K562 (cell line): Measurements from ENCODE around the gene SCNN1B. TPM values are rescaled to one million over a fixed set of nuclear protein-coding genes. Genes with fewer than 3 reads are reported as not detected.

Experiments
- ATAC-seq: fragments of 200-7000 bp; cut with Tn5 transposase; 3 replicates; pipeline ENCODE4 v1.9.1; 2020; ENCODE audit warnings: moderate library complexity
- BruUV-seq: library from RNA; stranded (reverse); fragments of 400-500 nt; replicated peaks from 2 replicates; lab custom pipeline; 2021; lab: Mats Ljungman, UMichigan
- CTCF ChIA-PET: fragments of 300-600 bp; formaldehyde crosslinking; extraction: SDS; loops from one replicate; lab custom pipeline; 2021; ENCODE audit warnings: low intra/inter-chr PET ratio; lab: Yijun Ruan, JAX
- POLR2A ChIA-PET: fragments of 300-600, 350-650 bp; sonication (Branson Sonifier 250); formaldehyde crosslinking; extraction: SDS; loops from one replicate; lab custom pipeline; 2021; ENCODE audit warnings: antibody characterized with exemption, inconsistent platforms; lab: Yijun Ruan, JAX
- DNase-seq, 4 experiments: peaks; one replicate each; pipeline versions ENCODE4 v3.0.0 to v3.0.0-alpha.2; 2011 to 2018; ENCODE audit warnings: low spot score in 3 of 4, mixed read lengths in 3 of 4; ENCODE audit errors: extremely low read depth in 1 of 4
- FAIRE-seq: peaks from 2 replicates; lab custom pipeline; 2011; peaks lifted over from hg19 to GRCh38; lab: Jason Lieb, UNC
- H2AFZ ChIP-seq: 2 replicates; pipeline ENCODE4 v1.6.0; 2011; ENCODE audit warnings: low read depth, low read length, control low read depth, inconsistent platforms
- H3K27ac ChIP-seq: fragments of 200-600 bp; 3 replicates; pipeline ENCODE4 v1.8.0; 2011; ENCODE audit warnings: low read depth, mild to moderate bottlenecking, control low read depth, inconsistent platforms, low read length, moderate library complexity, mixed read lengths; ENCODE audit errors: extremely low read depth
- H3K27me3 ChIP-seq, 2 experiments: fragments of 300-600 bp in 1 of 2; 2 replicates in 1 of 2; 3 replicates in 1 of 2; pipeline versions ENCODE4 v1.6.0 to v1.8.0; 2011; ENCODE audit warnings: inconsistent platforms in 2 of 2, low read length in 2 of 2, mild to moderate bottlenecking in 1 of 2, mixed read lengths in 1 of 2, moderate library complexity in 1 of 2; ENCODE audit not compliant: control insufficient read depth in 2 of 2, insufficient read depth in 2 of 2
- H3K36me3 ChIP-seq: fragments of 300-600 bp; 3 replicates; pipeline ENCODE4 v1.8.0; 2011; ENCODE audit warnings: mild to moderate bottlenecking, low read length, inconsistent platforms; ENCODE audit not compliant: control insufficient read depth, insufficient read depth
- H3K4me1 ChIP-seq, 2 experiments: fragments of 200-600 bp in 1 of 2; replicated peaks in 1 of 2; 2 replicates in 1 of 2; 3 replicates in 1 of 2; pipeline versions ENCODE4 v1.5.1 to v1.8.0; 2011; ENCODE audit warnings: inconsistent platforms in 2 of 2, low read length in 2 of 2, mild to moderate bottlenecking in 1 of 2, mixed read lengths in 1 of 2, moderate library complexity in 1 of 2; ENCODE audit not compliant: control insufficient read depth in 2 of 2, insufficient read depth in 2 of 2
- H3K4me2 ChIP-seq: 2 replicates; pipeline ENCODE4 v1.6.1; 2011; ENCODE audit warnings: low read length, control low read depth, inconsistent platforms, mixed read lengths; ENCODE audit not compliant: insufficient read depth
- H3K4me3 ChIP-seq: fragments of 200-600 bp; sonication (generic), shearing (Covaris generic); 2 replicates; pipeline ENCODE4 v1.5.1; 2016; ENCODE audit warnings: control low read depth, inconsistent platforms
- H3K79me2 ChIP-seq: fragments of 200-600 bp; 3 replicates; pipeline ENCODE4 v1.8.0; 2011; ENCODE audit warnings: low read length, inconsistent platforms; ENCODE audit not compliant: control insufficient read depth, insufficient read depth
- H3K9ac ChIP-seq, 2 experiments: 2 replicates each; pipeline versions ENCODE4 v1.6.0 to v1.6.1; 2011; ENCODE audit warnings: low read depth in 2 of 2, low read length in 2 of 2, control low read depth in 1 of 2, inconsistent platforms in 1 of 2, mild to moderate bottlenecking in 1 of 2, mixed read lengths in 1 of 2; ENCODE audit not compliant: insufficient read depth in 1 of 2
- H3K9me1 ChIP-seq: one replicate; pipeline ENCODE4 v1.6.0; 2011; ENCODE audit warnings: inconsistent platforms, mild to moderate bottlenecking, low read length, moderate library complexity; ENCODE audit not compliant: control insufficient read depth, insufficient read depth
- H3K9me3 ChIP-seq: replicated peaks from 2 replicates; pipeline ENCODE4 v1.5.1; 2011; ENCODE audit warnings: low read depth, low read length, inconsistent platforms; ENCODE audit not compliant: control insufficient read depth, insufficient read depth
- H4K20me1 ChIP-seq: replicated peaks from 2 replicates; pipeline ENCODE4 v1.6.1; 2011; ENCODE audit warnings: low read length, inconsistent platforms, mixed read lengths; ENCODE audit not compliant: control insufficient read depth, insufficient read depth
- CGGBP1 ChIP-seq: fragments of 250-450 bp; sonication (Bioruptor Pico); IDR thresholded peaks from 2 replicates; pipeline ENCODE4 v1.9.0; 2021; ENCODE audit warnings: mild to moderate bottlenecking
- FOXK2 ChIP-seq, 2 experiments: fragments of 450-650 bp; IDR thresholded peaks in 1 of 2; conservative IDR thresholded peaks in 1 of 2; 2 replicates each; pipeline ENCODE4 v1.6.1; 2016; ENCODE audit warnings: low read depth in 2 of 2, mild to moderate bottlenecking in 1 of 2
- GTF2B ChIP-seq: IDR thresholded peaks from 2 replicates; pipeline ENCODE4 v1.6.1; 2011; ENCODE audit not compliant: insufficient read length; ENCODE audit errors: extremely low read depth
- MEF2D ChIP-seq: conservative IDR thresholded peaks from 2 replicates; pipeline ENCODE4 v1.6.1; 2016; ENCODE audit warnings: low read depth, missing genetic modification characterization, missing compliant biosample characterization
- PCBP1 ChIP-seq: fragments of 200-400 bp; formaldehyde crosslinking; IDR thresholded peaks from 2 replicates; pipeline ENCODE4 v1.6.1; 2018; ENCODE audit warnings: mild to moderate bottlenecking, low read depth, low read length; ENCODE audit not compliant: poor library complexity, severe bottlenecking
- RFX5 ChIP-seq: IDR thresholded peaks from 2 replicates; pipeline ENCODE4 v1.6.1; 2011; ENCODE audit warnings: low read depth, mild to moderate bottlenecking, improper control_type of control experiment, low read length
- TAF15 ChIP-seq: fragments of 200-400 bp; formaldehyde crosslinking; IDR thresholded peaks from 2 replicates; pipeline ENCODE4 v1.6.1; 2017; ENCODE audit warnings: mild to moderate bottlenecking, low read depth, low read length, moderate library complexity
- U2AF2 ChIP-seq: fragments of 200-400 bp; formaldehyde crosslinking; optimal IDR thresholded peaks from 2 replicates; pipeline ENCODE3; 2017; ENCODE audit warnings: low read depth, mild to moderate bottlenecking, low read length
- XRCC5 ChIP-seq: fragments of 200-400 bp; formaldehyde crosslinking; IDR thresholded peaks from 2 replicates; pipeline ENCODE4 v1.6.1; 2017; ENCODE audit warnings: low read depth, mild to moderate bottlenecking, low read length
- ZNF280B ChIP-seq: fragments of 250-450 bp; sonication (Bioruptor Pico); IDR thresholded peaks from 2 replicates; pipeline ENCODE4 v1.5.1; 2021; ENCODE audit warnings: mild to moderate bottlenecking
- WGBS: fragments of 100-300 bp; shearing (Covaris generic); methylation state at CpG from one replicate; pipeline ENCODE4 v1.1.6; 2016; ENCODE audit warnings: low coverage, mixed read lengths; ENCODE audit not compliant: insufficient coverage; ENCODE audit errors: missing lambda C conversion rate; 5-methylcytosine and 5-hydroxymethylcytosine counted together
- in situ Hi-C: fragments of 300-500 bp; cut with MboI; formaldehyde crosslinking; loops from 4 replicates; pipeline ENCODE4 v1.15.0; 2018; ENCODE audit warnings: inconsistent platforms, mixed read lengths
- intact Hi-C: fragments of 100-400 bp; cut with micrococcal nuclease; formaldehyde crosslinking; loops from 2 replicates; pipeline ENCODE4 v1.14.2; 2022
- polyA plus RNA-seq, 8 experiments: library from polyadenylated mRNA; depleted of rRNA in 4 of 8; stranded (reverse) in 5 of 8; unstranded in 3 of 8; fragments of >200 nt; fragmentation: Nextera tagmentation in 2 of 8; fragmentation: Illumina TruSeq in 1 of 8; extraction: Ambion mirVana in 2 of 8; extraction: Trizol in 1 of 8; gene quantifications; 2 replicates each; pipeline versions ENCODE4 v1.2.1 to v1.2.3, GENCODE V29; 2011 to 2014; ENCODE audit warnings: inconsistent platforms in 1 of 8, missing spikeins in 1 of 8
- total RNA-seq, 7 experiments: library from RNA; depleted of rRNA in 6 of 7; stranded (reverse); fragments of >200 nt in 6 of 7; fragmentation: Illumina TruSeq in 2 of 7; extraction: Trizol in 2 of 7; gene quantifications; 2 replicates each; pipeline versions ENCODE4 v1.2.1 to v1.2.3, GENCODE V29; 2011 to 2021; ENCODE audit warnings: low replicate concordance in 1 of 7

Gene SCNN1B
- total and polyA plus RNA-seq, 9 of the 15 experiments (the other 6 are each of a cell fraction or from before 2014, with no cell fraction given), result not detected

DNA sequence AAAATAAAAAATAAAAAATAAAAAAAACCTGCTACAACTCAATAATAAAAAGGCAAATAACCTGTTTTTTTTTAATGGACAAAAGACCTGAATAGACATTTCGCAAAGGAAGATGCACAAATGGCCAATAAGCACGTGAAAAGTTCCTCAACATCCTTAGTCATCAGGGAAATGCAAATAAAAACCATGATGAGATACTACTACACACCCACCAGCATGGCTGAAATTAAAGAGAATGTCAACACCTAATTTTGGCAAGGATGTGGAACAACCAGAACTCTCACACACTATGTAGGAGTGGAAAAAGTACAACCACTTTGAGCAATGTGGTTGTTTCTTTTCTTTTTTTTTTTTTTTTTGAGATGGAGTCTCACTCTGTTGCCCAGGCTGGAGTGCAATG, 126.2 kb downstream of the SCNN1B start:
- TF ChIP-seq XRCC5 (no peak), U2AF2 (no peak), TAF15 (no peak), GTF2B (no peak), PCBP1 (no peak), RFX5 (no peak), MEF2D (no peak), FOXK2 (conservative IDR thresholded peaks at IDR 0.05 in 1 of 2, IDR thresholded peaks at IDR 0.05 in 1 of 2; ENCODE audit: low read depth in 2 of 2) (no peak), CGGBP1 (CRISPR knock-in tag) (no peak), ZNF280B (CRISPR knock-in tag) (no peak)
- TF ChIP-seq, all 486 proteins: peak for 0
- peaks cover 0 to 3% of the 10 kb centered on the region in 2 experiments; a peak in 1 of 5 replicates for H3K4me1 ChIP-seq
- H3K9me3 ChIP-seq, result no peaks in the 10 kb centered on the region
- no peaks in the 10 kb centered on the region for H3K9me1 ChIP-seq
- DNase-seq, result no peak
- 68% methylated on average over 2 of the region's 2 CpGs for WGBS
- H3K4me2 ChIP-seq, result no peak overlapping the region
- H3K4me3 ChIP-seq, result no peak overlapping the region
- no peak overlapping the region for H3K9ac ChIP-seq
- FAIRE-seq, result no peak
- intact Hi-C loops (no loop called here), in situ Hi-C loops (no loop called here)
- no peak overlapping the region for H2AFZ ChIP-seq
- H4K20me1 ChIP-seq, result no peaks in the 10 kb centered on the region
- CTCF ChIA-PET, result no interaction called here
- POLR2A ChIA-PET, result no interaction called here
- H3K27me3 ChIP-seq, result no peaks in the 10 kb centered on the region
- BruUV-seq, result no TSS peak
- no peaks in the 10 kb centered on the region for H3K79me2 ChIP-seq
- H3K27ac ChIP-seq, result no peak overlapping the region
- peaks cover 30% of the 10 kb centered on the region; the same call in 2 of the 3 replicates for H3K36me3 ChIP-seq
- no peak for ATAC-seq

Other genes starting within 250 kb of the SCNN1B start
- gene USP31, start 152.8 kb upstream of the SCNN1B start, total RNA-seq (2014; rRNA removed), result 1.8 and 2.9 TPM in 2 replicates
- 3.3 and 3.4 TPM in 2 replicates for gene USP31, start 152.8 kb upstream of the SCNN1B start, total RNA-seq (2014; rRNA removed; fragmentation: Illumina TruSeq; extraction: Trizol)
- gene USP31, start 152.8 kb upstream of the SCNN1B start, total RNA-seq (2015; rRNA removed; fragmentation: Illumina TruSeq; extraction: Trizol), result 3.6 and 3.7 TPM in 2 replicates
- gene USP31, start 152.8 kb upstream of the SCNN1B start, total RNA-seq (2021), result 4.0 and 4.9 TPM in 2 replicates
- gene USP31, start 152.8 kb upstream of the SCNN1B start, polyA plus RNA-seq (2011; rRNA removed), result 4.3 and 4.8 TPM in 2 replicates
- 2.6 and 2.7 TPM in 2 replicates for gene USP31, start 152.8 kb upstream of the SCNN1B start, polyA plus RNA-seq (2014; fragmentation: Illumina TruSeq; extraction: Trizol)
- 1 to 10 TPM in 1 of 2 experiments, under 1 TPM in 1; 0.56 to 1.2 TPM for gene USP31, start 152.8 kb upstream of the SCNN1B start, polyA plus RNA-seq (2014; fragmentation: Nextera tagmentation; extraction: Ambion mirVana)
- gene USP31, start 152.8 kb upstream of the SCNN1B start, polyA plus RNA-seq (2014; rRNA removed), result 2.6 and 2.7 TPM in 2 replicates
- not detected in 2 replicates for gene SCNN1G, start 119.6 kb upstream of the SCNN1B start, total RNA-seq (2014; rRNA removed)
- gene SCNN1G, start 119.6 kb upstream of the SCNN1B start, total RNA-seq (2014; rRNA removed; fragmentation: Illumina TruSeq; extraction: Trizol), result not detected in 2 replicates
- gene SCNN1G, start 119.6 kb upstream of the SCNN1B start, total RNA-seq (2015; rRNA removed; fragmentation: Illumina TruSeq; extraction: Trizol), result not detected in 2 replicates
- gene SCNN1G, start 119.6 kb upstream of the SCNN1B start, total RNA-seq (2021), result 0.04 TPM in 1 of 2 replicates, not detected in the other
- gene SCNN1G, start 119.6 kb upstream of the SCNN1B start, polyA plus RNA-seq (2011; rRNA removed), result not detected in 2 replicates
- not detected in 2 replicates for gene SCNN1G, start 119.6 kb upstream of the SCNN1B start, polyA plus RNA-seq (2014; fragmentation: Illumina TruSeq; extraction: Trizol)
- gene SCNN1G, start 119.6 kb upstream of the SCNN1B start, polyA plus RNA-seq (2014; fragmentation: Nextera tagmentation; extraction: Ambion mirVana), result not detected
- not detected in 2 replicates for gene SCNN1G, start 119.6 kb upstream of the SCNN1B start, polyA plus RNA-seq (2014; rRNA removed)
- gene COG7, start 150.9 kb downstream of the SCNN1B start, total RNA-seq (2014; rRNA removed), result 10.3 and 15.6 TPM in 2 replicates
- gene COG7, start 150.9 kb downstream of the SCNN1B start, total RNA-seq (2014; rRNA removed; fragmentation: Illumina TruSeq; extraction: Trizol), result 10.1 and 12.6 TPM in 2 replicates
- gene COG7, start 150.9 kb downstream of the SCNN1B start, total RNA-seq (2015; rRNA removed; fragmentation: Illumina TruSeq; extraction: Trizol), result 15.1 and 17.4 TPM in 2 replicates
- gene COG7, start 150.9 kb downstream of the SCNN1B start, total RNA-seq (2021), result 15.7 and 16.0 TPM in 2 replicates
- 17.4 and 33.4 TPM in 2 replicates for gene COG7, start 150.9 kb downstream of the SCNN1B start, polyA plus RNA-seq (2011; rRNA removed)
- 17.6 and 18.9 TPM in 2 replicates for gene COG7, start 150.9 kb downstream of the SCNN1B start, polyA plus RNA-seq (2014; fragmentation: Illumina TruSeq; extraction: Trizol)
- 1 to 10 TPM; 3.8 to 7.6 TPM for gene COG7, start 150.9 kb downstream of the SCNN1B start, polyA plus RNA-seq (2014; fragmentation: Nextera tagmentation; extraction: Ambion mirVana)
- gene COG7, start 150.9 kb downstream of the SCNN1B start, polyA plus RNA-seq (2014; rRNA removed), result 13.4 and 16.6 TPM in 2 replicates
- gene GGA2, start 208.2 kb downstream of the SCNN1B start, total RNA-seq (2014; rRNA removed), result 53.3 and 66.3 TPM in 2 replicates
- gene GGA2, start 208.2 kb downstream of the SCNN1B start, total RNA-seq (2014; rRNA removed; fragmentation: Illumina TruSeq; extraction: Trizol), result 64.5 and 78.7 TPM in 2 replicates
- gene GGA2, start 208.2 kb downstream of the SCNN1B start, total RNA-seq (2015; rRNA removed; fragmentation: Illumina TruSeq; extraction: Trizol), result 53.6 and 63.0 TPM in 2 replicates
- gene GGA2, start 208.2 kb downstream of the SCNN1B start, total RNA-seq (2021), result 88.9 and 93.1 TPM in 2 replicates
- gene GGA2, start 208.2 kb downstream of the SCNN1B start, polyA plus RNA-seq (2011; rRNA removed), result 97.5 and 110 TPM in 2 replicates
- 99.9 and 133 TPM in 2 replicates for gene GGA2, start 208.2 kb downstream of the SCNN1B start, polyA plus RNA-seq (2014; fragmentation: Illumina TruSeq; extraction: Trizol)
- gene GGA2, start 208.2 kb downstream of the SCNN1B start, polyA plus RNA-seq (2014; fragmentation: Nextera tagmentation; extraction: Ambion mirVana), result 10 to 100 TPM; 11.9 to 15.7 TPM
- 74.6 and 78.4 TPM in 2 replicates for gene GGA2, start 208.2 kb downstream of the SCNN1B start, polyA plus RNA-seq (2014; rRNA removed)